Measurements from ENCODE around the gene KIF22. TPM values are rescaled to one million over a fixed set of nuclear protein-coding genes. Genes with fewer than 3 reads are reported as not detected.

The KIF22 gene
- total RNA-seq, 1 experiment from 2014 or later: 171 TPM

- DNase-seq (ENCODE audit: low spot score): peak; percentile 94
- in situ Hi-C loops (cut with HindIII; ENCODE audit: low sequenced_read_pairs): no loop called here
Observed at GRCh38 chr16:29852654-29853053, 62.1 kb downstream of the KIF22 start.

DNA sequence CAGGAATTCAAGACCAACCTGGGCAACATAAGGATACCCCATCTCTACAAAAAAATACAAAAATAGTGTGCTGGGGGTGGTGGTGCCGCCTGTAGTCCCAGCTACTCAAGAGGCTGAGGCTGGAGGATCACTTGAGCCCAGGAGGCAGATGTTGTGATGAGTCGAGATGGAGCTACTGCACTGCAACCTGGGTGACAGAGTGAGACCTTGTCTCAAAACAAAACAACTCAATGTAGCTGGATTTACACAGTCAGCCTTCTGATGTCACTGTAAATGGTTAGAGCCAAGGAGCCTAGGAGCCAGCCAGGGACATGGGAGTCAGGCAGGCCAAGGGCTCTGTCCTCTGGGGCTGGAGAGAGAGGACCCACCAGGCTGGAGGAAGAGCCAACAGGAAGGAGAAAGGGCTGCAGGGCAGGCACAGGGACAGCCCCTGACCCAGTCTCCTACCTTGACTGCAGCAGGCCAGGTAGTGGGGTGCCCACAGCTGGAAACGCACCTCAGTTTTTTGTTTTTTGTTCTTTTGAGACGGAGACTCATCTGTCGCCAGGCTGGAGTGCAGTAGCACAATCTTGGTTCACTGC is 64.1 kb downstream of the KIF22 start:
- in situ Hi-C loops (cut with HindIII; ENCODE audit: low sequenced_read_pairs): no loop called here
- no peak for DNase-seq (ENCODE audit: low spot score)

Other genes starting within 250 kb of the KIF22 start
- gene SPN, start 127.5 kb upstream of the KIF22 start, total RNA-seq (2014; rRNA removed; shearing (Covaris generic)): 0.37 TPM in 1 of 2 replicates, not detected in the other
- 96.6 and 105 TPM in 2 replicates for gene QPRT, start 111.6 kb upstream of the KIF22 start, total RNA-seq (2014; rRNA removed; shearing (Covaris generic))
- gene C16orf54, start 44.8 kb upstream of the KIF22 start, total RNA-seq (2014; rRNA removed; shearing (Covaris generic)): not detected in 2 replicates
- not detected in 2 replicates for gene ZG16, start 12.5 kb upstream of the KIF22 start, total RNA-seq (2014; rRNA removed; shearing (Covaris generic))
- 469 and 478 TPM in 2 replicates for gene MAZ, start 15.8 kb downstream of the KIF22 start, total RNA-seq (2014; rRNA removed; shearing (Covaris generic))
- 4.7 and 6.2 TPM in 2 replicates for gene PRRT2, start 21.4 kb downstream of the KIF22 start, total RNA-seq (2014; rRNA removed; shearing (Covaris generic))
- 69.9 and 78.4 TPM in 2 replicates for gene PAGR1, start 25.4 kb downstream of the KIF22 start, total RNA-seq (2014; rRNA removed; shearing (Covaris generic))
- 17.2 and 32.7 TPM in 2 replicates for gene MVP, start 29.7 kb downstream of the KIF22 start, total RNA-seq (2014; rRNA removed; shearing (Covaris generic))
- 47.7 and 56.2 TPM in 2 replicates for gene CDIPT, start 72.5 kb downstream of the KIF22 start, total RNA-seq (2014; rRNA removed; shearing (Covaris generic))
- 43.5 and 50.4 TPM in 2 replicates for gene SEZ6L2, start 108.8 kb downstream of the KIF22 start, total RNA-seq (2014; rRNA removed; shearing (Covaris generic))
- 25.5 and 28.5 TPM in 2 replicates for gene ASPHD1, start 109.7 kb downstream of the KIF22 start, total RNA-seq (2014; rRNA removed; shearing (Covaris generic))
- 3.2 and 3.9 TPM in 2 replicates for gene KCTD13, start 135.5 kb downstream of the KIF22 start, total RNA-seq (2014; rRNA removed; shearing (Covaris generic))
- gene TMEM219, start 171.3 kb downstream of the KIF22 start, total RNA-seq (2014; rRNA removed; shearing (Covaris generic)): 78.5 and 123 TPM in 2 replicates
- gene TAOK2, start 183.1 kb downstream of the KIF22 start, total RNA-seq (2014; rRNA removed; shearing (Covaris generic)): 59.3 and 61.8 TPM in 2 replicates
- gene HIRIP3, start 204.9 kb downstream of the KIF22 start, total RNA-seq (2014; rRNA removed; shearing (Covaris generic)): 15.0 and 16.7 TPM in 2 replicates
- gene INO80E, start 205.5 kb downstream of the KIF22 start, total RNA-seq (2014; rRNA removed; shearing (Covaris generic)): 72.4 and 97.0 TPM in 2 replicates
- not detected in 2 replicates for gene DOC2A, start 220.3 kb downstream of the KIF22 start, total RNA-seq (2014; rRNA removed; shearing (Covaris generic))
- not detected in 2 replicates for gene C16orf92, start 232.4 kb downstream of the KIF22 start, total RNA-seq (2014; rRNA removed; shearing (Covaris generic))
- 1.3 TPM in 1 of 2 replicates, not detected in the other for gene TLCD3B, start 240.5 kb downstream of the KIF22 start, total RNA-seq (2014; rRNA removed; shearing (Covaris generic))

Data from G401 (cell line).